ENCODE data around the gene BORA. TPM values are rescaled to one million over a fixed set of nuclear protein-coding genes. Genes with fewer than 3 reads are reported as not detected.

The BORA gene
- total and polyA plus RNA-seq, 2 of the 13 experiments (the other 11 are each of a cell fraction or from before 2014, with no cell fraction given) = 4.0 to 17.4 TPM

- ChIA-PET CTCF (ENCODE audit: low intra/inter-chr PET ratio, low total read pairs) (no interaction called here), POLR2A (no interaction called here)
- Histone ChIP-seq H3K4me1 (ENCODE audit: insufficient read depth, low read length) (0 out of 2 replicates have a peak, but pooled peaks cover 9% of the 10 kb centered on the region), H3K9ac (ENCODE audit: insufficient read depth, low read depth, low read length) (no peak overlapping the region), H3K9me3 (ENCODE audit: low read length) (no peaks in the 10 kb centered on the region), H3K4me2 (ENCODE audit: low read depth, low read length) (no peak overlapping the region), H2AFZ (ENCODE audit: low read length) (no peak overlapping the region), H4K20me1 (ENCODE audit: insufficient read depth, low read length) (no peaks in the 10 kb centered on the region), H3K36me3 (replicated peaks in 1 of 2; ENCODE audit: control insufficient read depth in 1 of 2, insufficient read depth in 2 of 2, low read length in 2 of 2) (peaks cover 6 to 36% of the 10 kb centered on the region in 2 experiments; a peak in 4 of 5 replicates), H3K27me3 (ENCODE audit: control insufficient read depth in 1 of 2, insufficient read depth in 2 of 2, low read length in 2 of 2) (no peaks in the 10 kb centered on the region), H3K4me3 (replicated peaks in 1 of 3; ENCODE audit: insufficient read depth in 1 of 3, low read depth in 2 of 3, low read length in 3 of 3) (no peak overlapping the region), H3K27ac (ENCODE audit: extremely low read length, insufficient read depth, low read length) (no peak overlapping the region), H3K79me2 (ENCODE audit: insufficient read depth, low read length) (peaks cover 4% of the 10 kb centered on the region)
- WGBS (ENCODE audit: low lambda C conversion rate) = 74% methylated on average over 2 of the region's 2 CpGs
- FAIRE-seq (no peak), DNase-seq (ENCODE audit: low spot score) (peak; percentile 46), ATAC-seq (peak; percentile 89)
- intact Hi-C loops (cut with micrococcal nuclease; ENCODE audit: unreplicated experiment) = no loop called here
- in situ Hi-C loops (cut with HindIII; ENCODE audit: extremely low pct_ligation_motif_present, low pct_unique_long_range_greater_than_20kb) = no loop called here
- no TSS peak for BruUV-seq (replicated peaks)
- TF ChIP-seq NFIC (IDR thresholded peaks at IDR 0.05; ENCODE audit: low read length) = no peak; the same call in 1 of the 2 replicates
- no peak for TF ChIP-seq SRSF9 (IDR thresholded peaks at IDR 0.05; ENCODE audit: borderline replicate concordance, insufficient read depth, low read depth, low read length, poor library complexity, severe bottlenecking)
- TF ChIP-seq TBX2 (CRISPR knock-in tag; IDR thresholded peaks at IDR 0.05; ENCODE audit: borderline replicate concordance) = no peak
- no peak for TF ChIP-seq ZMAT5 (CRISPR knock-in tag; IDR thresholded peaks at IDR 0.05; ENCODE audit: borderline replicate concordance, low read depth)
- no peak for TF ChIP-seq MLLT10 (CRISPR knock-in tag; IDR thresholded peaks at IDR 0.05)
- TF ChIP-seq NFE2L1 (CRISPR knock-in tag; IDR thresholded peaks at IDR 0.05; ENCODE audit: borderline replicate concordance) = no peak
- TF ChIP-seq, protein P1, sequence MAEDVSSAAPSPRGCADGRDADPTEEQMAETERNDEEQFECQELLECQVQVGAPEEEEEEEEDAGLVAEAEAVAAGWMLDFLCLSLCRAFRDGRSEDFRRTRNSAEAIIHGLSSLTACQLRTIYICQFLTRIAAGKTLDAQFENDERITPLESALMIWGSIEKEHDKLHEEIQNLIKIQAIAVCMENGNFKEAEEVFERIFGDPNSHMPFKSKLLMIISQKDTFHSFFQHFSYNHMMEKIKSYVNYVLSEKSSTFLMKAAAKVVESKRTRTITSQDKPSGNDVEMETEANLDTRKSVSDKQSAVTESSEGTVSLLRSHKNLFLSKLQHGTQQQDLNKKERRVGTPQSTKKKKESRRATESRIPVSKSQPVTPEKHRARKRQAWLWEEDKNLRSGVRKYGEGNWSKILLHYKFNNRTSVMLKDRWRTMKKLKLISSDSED (CRISPR knock-in tag; IDR thresholded peaks at IDR 0.05) = no peak
- TF ChIP-seq GTF2F1 (IDR thresholded peaks at IDR 0.05; ENCODE audit: low read length) = no peak
- TF ChIP-seq ZNF451 (CRISPR knock-in tag; IDR thresholded peaks at IDR 0.05) = no peak
- no peak for TF ChIP-seq NFIB (CRISPR knock-in tag; IDR thresholded peaks at IDR 0.05; ENCODE audit: borderline replicate concordance)
- TF ChIP-seq NFE2 (CRISPR knock-in tag; IDR thresholded peaks at IDR 0.05) = no peak
- TF ChIP-seq ZNF44 (CRISPR knock-in tag; IDR thresholded peaks at IDR 0.05) = no peak
- no peak for TF ChIP-seq CENPX (CRISPR knock-in tag; IDR thresholded peaks at IDR 0.05)
- TF ChIP-seq ZNF773 (CRISPR knock-in tag; IDR thresholded peaks at IDR 0.05; ENCODE audit: borderline replicate concordance) = no peak
- TF ChIP-seq ARID2 (CRISPR knock-in tag; IDR thresholded peaks at IDR 0.05; ENCODE audit: borderline replicate concordance) = no peak
- TF ChIP-seq POGZ (CRISPR knock-in tag; IDR thresholded peaks at IDR 0.05) = peak; percentile 76
- TF ChIP-seq ZSCAN25 (CRISPR knock-in tag; IDR thresholded peaks at IDR 0.05) = no peak
- peak; percentile 43; the same call in 1 of the 2 replicates for TF ChIP-seq NR2F6 (IDR thresholded peaks at IDR 0.05)
- peak; percentile 37; the same call in 1 of the 2 replicates for TF ChIP-seq NR2F6 (CRISPR knock-in tag; IDR thresholded peaks at IDR 0.05)
- no peak for TF ChIP-seq KDM1A (CRISPR knock-in tag; IDR thresholded peaks at IDR 0.05)
- no peak for TF ChIP-seq TCF12 (IDR thresholded peaks at IDR 0.05)
- no peak for TF ChIP-seq TCF12 (CRISPR knock-in tag; IDR thresholded peaks at IDR 0.05)
- TF ChIP-seq SPEN (CRISPR knock-in tag; IDR thresholded peaks at IDR 0.05; ENCODE audit: low read depth) = no peak
- TF ChIP-seq U2AF1 (optimal IDR thresholded peaks at IDR 0.05; ENCODE audit: low read depth, low read length) = no peak
- TF ChIP-seq, protein P2, sequence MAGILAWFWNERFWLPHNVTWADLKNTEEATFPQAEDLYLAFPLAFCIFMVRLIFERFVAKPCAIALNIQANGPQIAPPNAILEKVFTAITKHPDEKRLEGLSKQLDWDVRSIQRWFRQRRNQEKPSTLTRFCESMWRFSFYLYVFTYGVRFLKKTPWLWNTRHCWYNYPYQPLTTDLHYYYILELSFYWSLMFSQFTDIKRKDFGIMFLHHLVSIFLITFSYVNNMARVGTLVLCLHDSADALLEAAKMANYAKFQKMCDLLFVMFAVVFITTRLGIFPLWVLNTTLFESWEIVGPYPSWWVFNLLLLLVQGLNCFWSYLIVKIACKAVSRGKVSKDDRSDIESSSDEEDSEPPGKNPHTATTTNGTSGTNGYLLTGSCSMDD (CRISPR knock-in tag; IDR thresholded peaks at IDR 0.05) = no peak
- TF ChIP-seq ARNTL (CRISPR knock-in tag; IDR thresholded peaks at IDR 0.05) = no peak
- TF ChIP-seq KDM5B (CRISPR knock-in tag; IDR thresholded peaks at IDR 0.05; ENCODE audit: borderline replicate concordance) = no peak
Measured at GRCh38 chr13:72792640-72793039, 64.9 kb downstream of the BORA start.
